ENCODE measurements around the gene DMRTA2.

The DMRTA2 gene

DNA sequence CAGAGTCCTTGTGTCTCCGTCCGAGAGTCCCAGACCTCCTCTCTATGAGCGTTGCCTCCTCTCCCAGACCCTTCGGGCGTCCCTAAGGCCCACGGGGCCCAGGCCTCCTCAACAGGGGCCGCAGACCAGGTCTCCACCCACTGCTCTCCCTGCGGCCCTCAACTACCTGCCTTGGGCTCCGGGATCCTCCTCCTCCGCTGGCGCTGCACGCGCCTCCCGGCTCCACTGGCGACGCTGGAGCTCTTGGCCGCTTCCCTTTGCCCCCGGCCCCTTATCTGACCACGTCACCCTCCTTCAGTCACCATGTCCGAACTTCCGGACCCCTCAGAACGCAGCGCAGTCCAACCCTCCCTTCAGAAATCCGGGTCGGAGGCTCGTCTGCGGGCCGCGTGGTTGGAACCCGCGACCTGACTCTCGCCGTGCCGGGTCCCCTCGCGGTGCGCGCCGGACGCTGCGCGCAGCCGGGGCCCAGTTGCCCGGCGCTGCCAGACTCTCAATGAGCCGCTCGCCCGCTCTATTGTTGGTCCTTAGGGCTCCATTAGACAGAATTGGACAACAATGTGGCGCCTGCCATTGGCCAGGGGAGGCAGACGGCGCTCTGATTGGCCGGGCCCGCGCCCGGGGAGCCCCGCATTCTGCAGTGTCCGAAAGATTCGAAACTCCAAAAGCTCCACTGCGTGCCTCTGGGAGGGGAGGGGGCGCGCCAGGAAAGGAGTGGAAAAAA is at the start of gene DMRTA2:
Gene DMRTA2 (minus strand): TSS at position 498 of the 724 bp plus-strand sequence. CDS start 1,907 bp downstream, outside the sequence.
- DNase-seq (ENCODE audit: low read depth in 2 of 2): no peak

DNA sequence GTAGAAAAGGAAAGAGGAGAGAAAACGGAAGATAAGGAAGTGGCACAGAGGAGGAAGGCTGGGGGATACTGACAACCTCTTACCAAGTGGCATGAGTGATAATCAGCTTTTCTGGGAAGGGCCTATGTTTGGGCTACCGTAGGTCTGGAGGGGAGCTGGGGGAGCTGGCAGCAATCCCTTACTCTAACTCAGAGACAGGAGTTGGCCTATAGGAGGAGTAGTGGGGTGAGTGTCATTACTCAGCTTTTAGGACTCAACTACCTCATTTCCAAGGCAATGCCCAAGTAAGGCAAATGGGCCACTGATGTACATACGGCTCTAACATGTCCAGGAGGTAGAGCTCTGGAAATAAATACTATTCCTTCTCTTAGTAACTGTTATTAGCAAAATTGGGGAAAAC is 48.7 kb upstream of the DMRTA2 start:
- DNase-seq (ENCODE audit: low read depth in 2 of 2): no peak

DNA sequence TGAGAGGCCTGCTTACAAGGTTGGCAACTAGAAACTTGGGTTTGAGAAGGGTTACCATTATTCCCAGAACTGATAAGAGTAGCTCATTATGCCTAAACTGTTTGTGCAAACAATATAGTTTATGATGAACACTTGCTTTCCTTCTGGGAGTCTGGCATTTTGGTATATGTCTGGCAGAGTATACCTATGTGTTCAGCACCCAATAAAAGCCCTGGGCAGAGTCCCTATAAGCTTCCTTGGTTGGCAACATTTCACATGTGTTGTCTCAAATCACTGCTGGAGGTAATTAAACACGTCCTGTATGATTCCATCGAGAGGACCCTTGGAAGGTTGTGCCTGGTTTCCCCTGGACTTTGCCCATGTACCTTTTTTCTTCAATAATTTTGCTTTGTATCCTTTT is 39.7 kb upstream of the DMRTA2 start:
- no peak for DNase-seq (ENCODE audit: low read depth in 2 of 2)

DNA sequence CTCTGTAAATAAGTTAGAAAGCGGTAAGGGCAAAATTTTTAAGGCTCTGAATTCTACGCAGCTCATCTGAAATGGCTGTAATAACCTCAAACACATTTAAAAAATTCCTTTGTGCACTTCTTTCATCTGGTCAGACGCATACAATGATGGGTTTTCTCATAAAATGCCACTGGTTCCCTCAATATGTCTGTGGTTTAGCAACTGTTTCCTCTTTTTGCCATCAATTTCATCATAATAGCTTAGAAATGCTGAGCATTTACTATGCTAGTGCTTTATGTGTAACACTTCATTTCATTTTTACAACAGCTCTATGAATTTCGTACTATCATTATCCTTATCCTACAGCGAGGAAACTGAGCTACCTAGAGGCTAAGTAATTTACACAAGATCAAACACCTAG is 35.3 kb upstream of the DMRTA2 start:
- no peak for DNase-seq (ENCODE audit: low read depth in 2 of 2)

DNA sequence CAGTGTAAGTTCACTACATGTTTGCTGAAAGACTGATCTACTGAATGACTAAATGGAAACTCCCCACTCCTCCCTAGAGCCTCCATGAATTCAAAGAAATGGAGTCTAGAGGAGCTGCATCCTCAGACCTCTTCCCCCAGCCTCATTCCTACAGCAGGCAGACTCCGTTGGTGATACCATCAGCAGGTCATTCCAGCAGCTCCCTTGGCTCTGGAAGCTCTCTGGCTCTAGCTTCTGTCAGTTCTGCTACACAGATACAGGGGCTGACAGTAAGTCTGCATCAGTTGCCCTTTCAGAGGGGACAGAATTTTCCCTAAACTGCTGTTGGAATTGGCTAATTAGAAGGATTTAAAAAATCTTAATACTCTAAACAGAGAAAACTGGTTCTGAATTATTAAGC is 31.7 kb upstream of the DMRTA2 start:
- DNase-seq (ENCODE audit: low read depth in 2 of 2): no peak

DNA sequence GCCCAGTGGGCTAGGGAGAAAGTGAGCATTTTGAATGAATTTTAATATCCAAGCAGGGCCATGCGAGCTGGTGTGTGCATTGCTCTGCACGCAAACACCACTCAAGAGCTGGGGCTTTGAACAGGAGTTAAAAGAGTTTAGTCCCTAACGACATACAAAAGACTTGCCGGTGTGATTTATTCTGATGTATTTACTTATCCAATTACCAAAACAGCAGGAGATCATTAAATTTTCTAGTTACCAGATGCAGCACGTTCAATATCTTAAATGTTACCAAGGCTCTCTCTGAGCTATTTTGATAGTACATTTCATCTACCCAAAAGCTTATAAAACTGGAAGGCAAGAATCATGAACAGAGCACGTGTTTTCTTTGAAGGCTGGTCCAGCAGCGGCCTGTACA is 30.0 kb upstream of the DMRTA2 start:
- no peak for DNase-seq (ENCODE audit: low read depth in 2 of 2)

DNA sequence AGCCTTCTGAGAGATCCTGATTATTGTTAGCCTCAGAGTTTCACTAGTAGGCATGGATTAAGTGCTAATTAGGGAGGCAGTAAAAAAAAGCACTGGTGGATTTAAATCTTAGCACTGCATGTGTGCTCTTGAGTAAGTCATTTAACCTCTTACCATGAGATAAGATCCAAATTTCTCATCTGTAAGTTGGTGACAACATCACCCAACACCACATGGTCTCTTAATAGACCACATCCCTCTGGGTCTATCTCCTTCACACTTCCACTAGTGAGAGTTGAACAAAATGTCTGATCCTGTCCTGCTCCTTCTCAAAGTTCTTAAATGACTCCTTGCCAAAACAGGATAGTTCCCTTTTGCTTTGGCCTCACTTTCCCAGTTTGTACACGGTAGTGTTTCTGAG is 29.5 kb upstream of the DMRTA2 start:
- DNase-seq (ENCODE audit: low read depth in 2 of 2): no peak

DNA sequence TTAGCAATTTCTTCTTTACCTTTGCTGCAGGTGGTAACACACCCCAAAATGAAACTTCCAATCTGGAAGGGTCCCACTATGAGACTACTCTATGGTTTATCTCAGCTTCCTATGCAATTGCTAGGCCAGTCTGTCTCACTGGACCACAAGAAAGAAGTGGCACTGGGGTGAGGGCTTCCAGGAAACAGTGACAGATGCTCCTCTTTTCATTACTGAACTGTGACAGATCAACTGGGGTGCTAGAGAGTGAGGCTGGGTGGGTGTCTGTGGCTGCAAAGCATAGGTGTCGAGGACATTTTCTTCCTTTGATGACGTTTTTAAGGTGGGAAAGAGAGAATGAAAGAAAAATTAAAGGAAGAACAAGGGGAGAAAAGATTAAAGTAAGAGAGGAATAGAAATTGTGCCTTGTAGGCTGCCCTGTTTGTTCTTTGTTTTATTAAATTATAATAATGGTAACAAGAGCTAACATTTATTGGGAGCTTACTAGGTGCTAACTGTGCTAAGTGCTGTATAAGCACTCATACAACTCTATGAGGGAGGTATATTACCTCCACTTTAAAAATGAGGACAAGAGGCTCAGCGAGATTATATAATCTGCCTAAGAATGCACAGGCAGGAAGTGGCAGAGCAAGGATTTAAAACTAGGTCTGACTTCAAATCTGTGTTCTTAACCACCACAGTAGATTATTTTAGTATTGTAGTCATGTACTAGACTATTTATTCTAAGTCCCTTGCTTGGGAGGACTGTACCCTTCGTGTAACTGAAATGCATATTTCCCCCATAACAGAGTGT is 27.8 kb upstream of the DMRTA2 start:
- no peak for DNase-seq (ENCODE audit: low read depth in 2 of 2)

DNA sequence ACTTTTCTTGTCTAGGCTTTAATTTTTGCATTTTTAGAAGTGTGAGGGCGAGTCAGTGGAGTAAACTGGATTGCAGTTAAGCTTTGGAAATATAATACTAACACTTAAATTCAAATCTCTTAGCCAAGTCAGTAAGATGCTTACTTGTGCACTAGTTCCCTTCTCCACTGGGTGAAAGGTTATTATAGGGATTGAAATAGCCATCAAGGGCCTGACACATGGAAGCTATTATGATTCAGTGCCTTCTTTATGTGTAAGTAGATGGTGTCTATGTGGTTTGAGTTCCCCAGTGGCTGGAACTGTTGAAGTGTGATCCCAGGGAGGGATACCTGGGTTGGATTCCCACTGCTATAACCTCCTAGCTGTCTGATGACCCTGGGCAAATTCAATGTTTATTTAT is 24.7 kb upstream of the DMRTA2 start:
- DNase-seq (ENCODE audit: low read depth in 2 of 2): no peak

DNA sequence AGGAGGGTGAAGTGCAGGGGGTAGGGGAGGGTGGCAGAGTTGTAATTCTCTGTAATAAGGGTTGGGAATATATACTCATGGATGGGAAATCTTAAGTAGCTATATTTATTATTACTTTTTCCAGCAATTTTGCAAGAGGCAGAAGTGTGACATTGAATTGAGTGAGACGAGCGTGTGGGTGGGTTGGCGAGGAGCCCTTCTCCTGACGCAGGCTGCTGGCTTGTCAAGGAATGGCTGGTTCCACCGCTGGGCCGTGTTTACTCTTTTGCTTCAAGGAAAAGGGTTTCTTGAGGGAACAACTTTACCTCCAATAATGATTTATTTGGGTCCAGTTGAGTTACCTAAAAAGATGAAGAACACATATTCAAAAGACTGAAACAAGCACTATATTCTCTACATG is 17.9 kb upstream of the DMRTA2 start:
- DNase-seq (ENCODE audit: low read depth in 2 of 2): no peak

DNA sequence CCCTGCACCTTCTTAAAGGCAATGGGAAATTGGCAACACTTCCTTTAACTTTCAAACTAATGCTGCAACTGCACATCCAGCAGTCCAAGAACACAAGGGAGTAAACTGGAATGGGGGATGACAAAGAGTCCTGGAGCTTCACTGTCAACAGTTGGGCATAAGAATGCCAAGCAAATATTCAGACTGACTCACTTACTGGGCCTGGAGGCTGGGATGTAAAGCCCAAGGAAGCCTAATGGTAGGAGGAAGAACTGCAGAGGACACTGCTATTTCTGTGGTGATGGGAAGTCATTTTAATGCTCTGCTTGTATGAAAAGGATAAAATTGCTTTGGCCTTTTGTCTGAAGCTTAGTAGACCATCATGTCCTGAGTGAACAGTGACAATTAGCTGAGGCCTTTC is 15.7 kb upstream of the DMRTA2 start:
- no peak for DNase-seq (ENCODE audit: low read depth in 2 of 2)

DNA sequence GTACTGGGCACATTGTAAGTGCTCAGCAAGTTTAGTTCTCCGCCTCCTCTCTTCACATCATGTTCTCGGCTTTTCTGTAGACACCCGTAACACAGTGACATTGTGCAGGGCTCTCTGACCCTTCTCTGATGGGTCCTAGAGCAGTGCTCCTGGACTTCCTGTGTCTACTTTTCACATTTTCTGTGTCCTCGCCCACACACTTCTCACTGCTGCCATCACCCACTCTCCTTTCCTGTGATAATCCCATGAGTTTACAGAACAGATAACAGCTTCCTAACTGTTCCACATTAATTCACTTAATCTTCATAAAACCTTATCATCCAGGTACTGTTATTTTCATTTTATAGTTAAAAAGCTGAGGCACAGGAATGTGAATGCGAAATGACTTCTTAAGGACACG is 13.2 kb upstream of the DMRTA2 start:
- DNase-seq (ENCODE audit: low read depth in 2 of 2): no peak

DNA sequence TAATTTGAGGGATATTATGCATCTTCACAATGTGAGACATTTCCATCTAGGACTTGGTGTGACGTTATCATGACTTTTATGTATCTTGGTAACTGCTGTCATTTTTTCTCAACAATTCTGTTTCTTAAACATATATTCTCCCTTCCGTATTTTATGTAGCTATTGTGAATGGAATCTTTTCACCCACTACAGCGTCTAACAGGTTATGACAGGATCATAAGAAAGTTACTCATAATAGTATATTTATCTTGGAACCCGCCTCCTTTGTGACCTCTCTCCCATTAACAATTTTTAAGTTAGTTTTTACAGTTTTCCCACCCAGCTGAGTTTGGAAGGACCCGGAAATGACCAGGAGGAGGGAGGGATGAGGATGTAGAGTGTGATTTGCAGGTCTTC is 6.8 kb upstream of the DMRTA2 start:
- no peak for DNase-seq (ENCODE audit: low read depth in 2 of 2)

DNA sequence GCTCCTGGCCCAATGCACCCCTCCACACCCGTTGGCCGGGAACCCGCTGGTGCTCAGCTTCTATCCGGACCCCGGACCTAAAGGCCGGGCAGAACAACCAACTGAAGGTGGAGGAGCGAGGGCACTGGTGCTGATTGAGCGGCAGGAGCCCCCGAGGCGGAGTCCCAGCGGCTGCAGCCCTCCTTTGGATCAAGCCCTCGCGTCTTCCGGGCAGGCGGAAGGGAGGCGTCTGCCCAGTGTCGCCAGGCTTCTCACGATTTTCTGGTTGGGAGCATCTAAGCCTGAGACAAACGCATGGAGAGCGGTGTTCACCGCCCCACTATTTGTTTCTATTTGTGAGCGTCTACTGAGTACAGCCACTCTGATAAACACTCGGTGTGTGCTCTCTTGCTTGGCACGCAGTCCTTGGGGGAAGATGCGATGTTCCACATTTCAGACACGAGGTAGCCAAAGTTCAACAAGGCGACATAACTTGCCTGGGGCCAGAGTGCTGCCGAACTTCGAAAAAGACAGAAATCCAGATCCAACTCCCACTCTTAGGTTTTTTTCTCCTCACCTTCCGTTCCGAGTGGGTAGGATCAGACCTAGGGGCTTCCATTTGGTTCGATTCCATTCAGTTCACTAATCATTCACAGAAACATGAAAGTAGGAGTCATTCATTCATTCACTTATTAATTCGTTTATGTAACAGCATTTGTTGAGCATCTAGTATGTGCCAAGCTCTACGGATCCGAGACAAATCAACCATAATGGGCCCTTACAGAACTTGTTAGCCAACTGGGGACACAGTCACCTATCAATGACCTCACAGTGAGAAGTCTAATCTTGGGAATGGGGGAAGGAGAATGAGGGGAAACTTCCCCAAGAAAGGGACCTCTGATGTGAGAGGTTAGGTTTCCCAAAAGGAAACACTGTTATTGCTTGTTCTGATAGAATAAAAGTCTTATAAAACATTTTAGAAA is 4.9 kb upstream of the DMRTA2 start:
- no peak for DNase-seq (ENCODE audit: low read depth in 2 of 2)

DNA sequence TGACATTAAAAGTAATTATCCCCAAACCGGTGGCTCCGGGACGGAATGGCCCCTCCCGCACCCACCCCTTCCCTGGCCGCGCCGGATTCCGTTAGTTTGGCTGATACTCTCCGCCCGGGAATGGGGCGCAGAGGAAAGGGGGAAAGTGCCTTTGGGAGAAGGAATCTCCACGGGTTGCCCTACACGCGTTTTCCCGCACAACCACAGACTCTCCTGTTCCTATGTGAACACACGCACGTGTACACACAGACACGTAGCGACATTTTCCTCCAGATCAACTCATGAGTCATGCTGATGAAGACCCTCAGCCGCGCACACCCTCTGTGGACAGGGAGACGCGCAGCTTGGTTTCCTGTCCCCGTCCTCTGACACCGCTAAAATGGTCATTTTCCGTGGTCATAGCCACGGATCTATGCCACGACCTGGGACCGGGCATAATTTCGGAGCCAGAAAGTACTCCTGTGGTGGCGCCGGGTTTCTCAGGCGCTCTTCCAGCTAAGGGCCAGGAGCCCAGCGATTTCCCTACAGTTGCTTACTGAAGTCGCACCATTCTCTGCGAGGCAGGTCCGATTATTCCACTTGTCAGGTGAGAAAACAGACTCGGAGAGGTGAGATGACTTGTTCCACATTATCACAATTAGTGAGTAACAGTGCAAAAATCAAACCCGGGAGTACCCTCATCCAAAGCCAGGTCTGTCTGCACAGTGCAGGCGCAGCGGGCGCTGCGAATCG is 4.0 kb upstream of the DMRTA2 start:
- DNase-seq (ENCODE audit: low read depth in 2 of 2): no peak

DNA sequence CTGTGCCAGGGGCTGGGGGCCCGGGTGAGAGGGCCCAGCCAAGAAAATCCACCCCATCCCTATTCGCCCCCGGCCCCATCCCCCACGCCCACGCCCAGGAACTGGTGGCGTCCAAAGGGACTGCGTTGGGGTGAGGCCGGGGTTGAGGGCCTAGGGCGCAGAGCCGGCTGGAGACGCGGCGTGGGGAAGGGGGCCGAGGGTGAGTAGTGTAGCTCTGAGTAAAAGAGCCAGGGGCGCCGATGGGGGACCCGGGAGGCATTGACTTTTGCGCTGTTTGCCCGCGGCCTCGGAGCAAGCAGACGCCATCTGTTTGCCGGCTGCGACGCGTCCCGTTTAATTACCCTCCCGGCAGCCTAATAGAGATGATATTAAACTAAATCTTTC is 3.5 kb upstream of the DMRTA2 start:
- DNase-seq (ENCODE audit: low read depth in 2 of 2): no peak

DNA sequence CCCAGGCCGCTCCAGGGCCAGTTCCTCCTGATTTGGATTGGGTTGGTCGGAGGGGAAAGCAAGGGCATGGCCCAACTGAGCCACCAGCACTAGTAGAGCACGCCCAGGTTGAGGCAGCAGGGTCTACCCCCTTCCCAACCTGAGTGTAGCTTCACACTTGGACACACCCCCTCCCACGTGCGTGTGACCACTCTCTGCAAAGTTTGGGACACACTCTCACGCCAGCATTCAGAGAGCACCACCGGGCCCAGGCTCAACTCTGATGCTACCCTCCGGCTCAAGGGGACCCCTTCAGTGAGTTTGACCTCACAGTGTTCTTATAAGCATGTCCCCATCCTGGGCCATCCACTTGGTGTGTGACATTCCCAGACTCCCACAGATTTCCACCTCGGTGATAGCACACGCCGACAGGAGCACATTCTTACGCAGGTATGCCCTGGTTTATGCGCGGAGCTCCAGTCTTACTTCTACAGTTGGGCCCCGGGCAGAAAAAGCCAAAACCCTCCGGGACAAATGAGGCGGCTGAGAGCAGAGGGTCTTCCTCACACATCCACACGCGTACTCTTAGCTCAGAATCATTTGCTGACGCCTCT is 3.0 kb upstream of the DMRTA2 start:
- no peak for DNase-seq (ENCODE audit: low read depth in 2 of 2)

DNA sequence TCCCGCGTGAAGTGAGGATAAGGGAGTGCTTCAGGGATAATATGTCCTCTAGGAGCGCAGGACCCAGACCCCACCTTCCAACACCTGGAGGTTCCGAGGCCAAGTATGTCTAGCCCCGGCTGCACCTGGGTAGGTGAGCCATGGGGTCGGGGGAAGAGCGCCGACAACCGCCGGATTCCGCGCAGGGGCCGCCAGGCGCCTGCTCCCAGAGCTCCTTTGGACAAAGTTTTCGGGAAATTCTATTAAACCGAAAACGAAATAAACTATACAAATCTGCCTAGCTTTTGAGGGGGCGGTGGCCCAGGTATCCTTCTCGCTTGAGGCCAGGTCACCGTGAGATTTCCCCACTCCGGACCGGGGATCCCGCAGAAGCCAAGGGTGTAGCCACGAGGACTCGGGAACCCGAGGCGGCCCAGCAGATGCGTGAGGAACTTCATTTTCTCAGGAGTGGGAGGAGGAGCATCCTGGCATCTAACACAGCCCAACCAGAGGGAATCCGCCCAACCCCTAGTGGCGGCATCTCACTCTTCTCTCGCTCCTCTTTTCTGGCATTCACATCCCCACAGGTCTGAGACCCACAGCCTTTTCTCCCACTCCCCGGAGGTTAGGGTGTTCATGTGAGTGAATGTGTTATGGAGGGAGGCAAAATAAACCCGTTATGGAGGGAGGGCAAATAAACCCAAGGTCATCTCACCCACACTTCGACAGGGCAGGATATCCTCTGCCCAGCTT is 2.3 kb upstream of the DMRTA2 start:
- no peak for DNase-seq (ENCODE audit: low read depth in 2 of 2)

DNA sequence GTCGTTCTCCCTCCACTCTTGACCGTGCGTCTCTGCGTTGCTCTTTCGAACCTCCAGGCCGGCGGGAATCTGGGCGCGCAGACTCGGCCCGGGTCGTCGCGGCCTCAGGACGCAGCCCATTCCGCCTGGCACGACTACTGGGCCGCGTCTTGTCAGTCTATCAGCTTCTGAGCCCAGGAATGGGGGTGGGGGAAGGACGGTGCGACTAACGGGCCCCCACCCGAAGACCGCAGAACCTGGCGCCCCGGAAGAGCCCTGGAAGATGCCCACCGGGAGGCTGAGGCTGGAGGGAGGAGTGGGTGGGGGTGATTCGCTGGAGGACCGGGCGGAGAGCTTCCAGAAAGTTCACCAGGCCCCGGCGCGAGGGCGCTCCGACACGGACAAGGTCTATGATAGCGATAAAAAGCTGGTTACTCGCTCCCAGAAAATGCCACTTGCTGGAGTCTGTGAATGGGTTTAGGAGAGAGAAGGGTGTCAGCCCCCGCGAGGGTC is 1.7 kb upstream of the DMRTA2 start:
- no peak for DNase-seq (ENCODE audit: low read depth in 2 of 2)

Measured in activated CD8-positive, alpha-beta memory T cell treated with anti-CD3 and anti-CD28 coated beads for 4 hours (primary cell).